Measurements from ENCODE around the gene ST3GAL4. TPM values are rescaled to one million over a fixed set of nuclear protein-coding genes. Genes with fewer than 3 reads are reported as not detected.
"Not testable (repeated sequence)": the region's sequence is repeated elsewhere in the genome, so short reads cannot be mapped to it uniquely, and the experiment has no call there.

Gene ST3GAL4
- total and polyA plus RNA-seq, 2 experiments from 2014 or later: 27.3 to 53.3 TPM

GRCh38 chr11:126375726-126376125 is 20.2 kb downstream of the ST3GAL4 start:
- 86 to 88% methylated on average over 7 of the region's 7 CpGs for WGBS, 2 experiments (ENCODE audit: low coverage in 1 of 2, low lambda C conversion rate in 2 of 2, missing lambda C conversion rate in 2 of 2)
- Histone ChIP-seq H3K4me2 (ENCODE audit: unreplicated experiment) (no peak overlapping the region), H3K27me3 (replicated peaks; ENCODE audit: insufficient read depth) (no peaks in the 10 kb centered on the region), H3K36me3 (ENCODE audit: low read depth) (no peaks in the 10 kb centered on the region), H3K4me3 (no peak overlapping the region), H4K20me1 (ENCODE audit: insufficient read depth) (0 out of 2 replicates have a peak, but pooled peaks cover 16% of the 10 kb centered on the region), H3K9me2 (ENCODE audit: insufficient read depth) (no peaks in the 10 kb centered on the region), H3F3A (ENCODE audit: insufficient read depth) (peaks cover 7% of the 10 kb centered on the region; the same call in 1 of the 2 replicates), H2AFZ (no peak overlapping the region), H3K4me1 (ENCODE audit: insufficient read depth) (peaks cover 10% of the 10 kb centered on the region), H3K9me3 (ENCODE audit: low read depth) (no peaks in the 10 kb centered on the region), H3K27ac (no peak overlapping the region), H3K9ac (no peak overlapping the region), H3K79me2 (ENCODE audit: insufficient read depth) (peaks cover 93% of the 10 kb centered on the region)
- no peak for DNase-seq
- in situ Hi-C loops (cut with MboI): no loop called here
- TF ChIP-seq EZH2 (IDR thresholded peaks at IDR 0.05; ENCODE audit: insufficient read depth, poor library complexity, severe bottlenecking) (no peak), EZH2phosphoT487 (IDR thresholded peaks at IDR 0.05; ENCODE audit: insufficient read depth, low read depth) (no peak)

GRCh38 chr11:126378763-126379162 is 23.3 kb downstream of the ST3GAL4 start:
- no peak overlapping the region for H3K4me2 ChIP-seq (ENCODE audit: unreplicated experiment)
- H3K4me3 ChIP-seq: no peak overlapping the region
- H3K27ac ChIP-seq: no peak overlapping the region
- no peaks in the 10 kb centered on the region for H3K27me3 ChIP-seq (replicated peaks; ENCODE audit: insufficient read depth)
- WGBS, 2 experiments (ENCODE audit: low coverage in 1 of 2, low lambda C conversion rate in 2 of 2, missing lambda C conversion rate in 2 of 2): 76 to 81% methylated on average over 4 of the region's 4 CpGs
- no peak overlapping the region for H3K9ac ChIP-seq
- no peaks in the 10 kb centered on the region for H3K9me3 ChIP-seq (ENCODE audit: low read depth)
- no peak overlapping the region for H2AFZ ChIP-seq
- 0 out of 2 replicates have a peak, but pooled peaks cover 10% of the 10 kb centered on the region for H4K20me1 ChIP-seq (ENCODE audit: insufficient read depth)
- no peak for DNase-seq
- H3K36me3 ChIP-seq (ENCODE audit: low read depth): no peaks in the 10 kb centered on the region
- no peaks in the 10 kb centered on the region for H3F3A ChIP-seq (ENCODE audit: insufficient read depth)
- in situ Hi-C loops (cut with MboI): no loop called here
- no peaks in the 10 kb centered on the region for H3K9me2 ChIP-seq (ENCODE audit: insufficient read depth)
- peaks cover 70% of the 10 kb centered on the region for H3K79me2 ChIP-seq (ENCODE audit: insufficient read depth)
- peaks cover 2% of the 10 kb centered on the region; the same call in 1 of the 2 replicates for H3K4me1 ChIP-seq (ENCODE audit: insufficient read depth)
- TF ChIP-seq EZH2phosphoT487 (IDR thresholded peaks at IDR 0.05; ENCODE audit: insufficient read depth, low read depth) (no peak), EZH2 (IDR thresholded peaks at IDR 0.05; ENCODE audit: insufficient read depth, poor library complexity, severe bottlenecking) (no peak)

GRCh38 chr11:126380909-126381308 is 25.4 kb downstream of the ST3GAL4 start:
- no peak overlapping the region for H2AFZ ChIP-seq
- H3K9me3 ChIP-seq (ENCODE audit: low read depth): no peaks in the 10 kb centered on the region
- no peaks in the 10 kb centered on the region for H3K36me3 ChIP-seq (ENCODE audit: low read depth)
- 79 to 83% methylated on average over 4 of the region's 4 CpGs for WGBS, 2 experiments (ENCODE audit: low coverage in 1 of 2, low lambda C conversion rate in 2 of 2, missing lambda C conversion rate in 2 of 2)
- no peaks in the 10 kb centered on the region for H3K27me3 ChIP-seq (replicated peaks; ENCODE audit: insufficient read depth)
- in situ Hi-C loops (cut with MboI): no loop called here
- no peaks in the 10 kb centered on the region for H3K9me2 ChIP-seq (ENCODE audit: insufficient read depth)
- no peak overlapping the region for H3K4me3 ChIP-seq
- H3K4me1 ChIP-seq (ENCODE audit: insufficient read depth): no peaks in the 10 kb centered on the region
- no peak for TF ChIP-seq EZH2phosphoT487 (IDR thresholded peaks at IDR 0.05; ENCODE audit: insufficient read depth, low read depth)
- TF ChIP-seq EZH2 (IDR thresholded peaks at IDR 0.05; ENCODE audit: insufficient read depth, poor library complexity, severe bottlenecking): no peak
- no peak for DNase-seq
- no peak overlapping the region for H3K9ac ChIP-seq
- no peak overlapping the region for H3K4me2 ChIP-seq (ENCODE audit: unreplicated experiment)
- 0 out of 2 replicates have a peak, but pooled peaks cover 10% of the 10 kb centered on the region for H4K20me1 ChIP-seq (ENCODE audit: insufficient read depth)
- H3K27ac ChIP-seq: no peak overlapping the region
- H3F3A ChIP-seq (ENCODE audit: insufficient read depth): no peaks in the 10 kb centered on the region
- H3K79me2 ChIP-seq (ENCODE audit: insufficient read depth): peaks cover 63% of the 10 kb centered on the region

- H3F3A ChIP-seq (ENCODE audit: insufficient read depth); H4K20me1 ChIP-seq (ENCODE audit: insufficient read depth); H2AFZ ChIP-seq; in situ Hi-C loops (cut with MboI); H3K4me3 ChIP-seq; H3K4me2 ChIP-seq (ENCODE audit: unreplicated experiment); H3K27me3 ChIP-seq (replicated peaks; ENCODE audit: insufficient read depth); H3K36me3 ChIP-seq (ENCODE audit: low read depth); H3K9ac ChIP-seq; H3K9me2 ChIP-seq (ENCODE audit: insufficient read depth); DNase-seq; H3K4me1 ChIP-seq (ENCODE audit: insufficient read depth); H3K27ac ChIP-seq; H3K9me3 ChIP-seq (ENCODE audit: low read depth): not testable (repeated sequence)
- WGBS, 2 experiments (ENCODE audit: low coverage in 1 of 2, low lambda C conversion rate in 2 of 2, missing lambda C conversion rate in 2 of 2): 76% methylated on average over 5 of the region's 10 CpGs; no CpG with 5 or more reads in 1 of the 2 experiments
- H3K79me2 ChIP-seq (ENCODE audit: insufficient read depth): peaks cover 56% of the 10 kb centered on the region
Observed at GRCh38 chr11:126381960-126382359, 26.5 kb downstream of the ST3GAL4 start.

- not testable (repeated sequence) for H4K20me1 ChIP-seq (ENCODE audit: insufficient read depth)
Observed at GRCh38 chr11:126382641-126383040, 27.2 kb downstream of the ST3GAL4 start.

More at GRCh38 chr11:126382641-126383040, 27.2 kb downstream of the ST3GAL4 start:
- H3K9me2 ChIP-seq (ENCODE audit: insufficient read depth); in situ Hi-C loops (cut with MboI); H3K9me3 ChIP-seq (ENCODE audit: low read depth); H3K36me3 ChIP-seq (ENCODE audit: low read depth); H3K4me2 ChIP-seq (ENCODE audit: unreplicated experiment); H3F3A ChIP-seq (ENCODE audit: insufficient read depth); H3K9ac ChIP-seq; DNase-seq; H3K4me3 ChIP-seq; H2AFZ ChIP-seq; H3K27me3 ChIP-seq (replicated peaks; ENCODE audit: insufficient read depth); H3K4me1 ChIP-seq (ENCODE audit: insufficient read depth); H3K27ac ChIP-seq: not testable (repeated sequence)
- peaks cover 56% of the 10 kb centered on the region for H3K79me2 ChIP-seq (ENCODE audit: insufficient read depth)
- WGBS, 2 experiments (ENCODE audit: low coverage in 1 of 2, low lambda C conversion rate in 2 of 2, missing lambda C conversion rate in 2 of 2): 85 to 91% methylated on average over 3 to 4 of the region's 4 CpGs

All from GM23248 (cell line).